Activated naive CD4-positive, alpha-beta T cell treated with anti-CD3 and anti-CD28 coated beads, Interleukin-2, amount 10 ng/mL, durations not matched to agents 7 days and 5 days (primary cell): ENCODE data around the gene C15orf61.

Experiments
- CTCF ChIA-PET: fragments of 350-600 bp; sonication (Branson Sonifier 250); formaldehyde crosslinking; loops from one replicate; lab custom pipeline; 2021; ENCODE audit warnings: antibody characterized with exemption; lab: Charles Lee
- DNase-seq: peaks from one replicate; pipeline ENCODE4 v3.0.0-alpha.2; 2020
- H3K27ac Mint-ChIP-seq: one replicate; pipeline ENCODE4 v1.8.0; 2021; ENCODE audit warnings: mild to moderate bottlenecking, moderate library complexity, mixed read lengths
- H3K27me3 Mint-ChIP-seq: one replicate; pipeline ENCODE4 v1.8.0; 2021; ENCODE audit warnings: mild to moderate bottlenecking, mixed read lengths
- H3K36me3 Mint-ChIP-seq: one replicate; pipeline ENCODE4 v1.8.0; 2021; ENCODE audit warnings: mixed read lengths
- H3K4me1 Mint-ChIP-seq: one replicate; pipeline ENCODE4 v1.8.0; 2021; ENCODE audit warnings: mixed read lengths
- H3K4me3 Mint-ChIP-seq: one replicate; pipeline ENCODE4 v1.8.0; 2021; ENCODE audit warnings: mild to moderate bottlenecking, moderate library complexity, mixed read lengths
- H3K9me3 Mint-ChIP-seq: one replicate; pipeline ENCODE4 v1.8.0; 2021; ENCODE audit warnings: mixed read lengths

C15orf61 gene

DNA sequence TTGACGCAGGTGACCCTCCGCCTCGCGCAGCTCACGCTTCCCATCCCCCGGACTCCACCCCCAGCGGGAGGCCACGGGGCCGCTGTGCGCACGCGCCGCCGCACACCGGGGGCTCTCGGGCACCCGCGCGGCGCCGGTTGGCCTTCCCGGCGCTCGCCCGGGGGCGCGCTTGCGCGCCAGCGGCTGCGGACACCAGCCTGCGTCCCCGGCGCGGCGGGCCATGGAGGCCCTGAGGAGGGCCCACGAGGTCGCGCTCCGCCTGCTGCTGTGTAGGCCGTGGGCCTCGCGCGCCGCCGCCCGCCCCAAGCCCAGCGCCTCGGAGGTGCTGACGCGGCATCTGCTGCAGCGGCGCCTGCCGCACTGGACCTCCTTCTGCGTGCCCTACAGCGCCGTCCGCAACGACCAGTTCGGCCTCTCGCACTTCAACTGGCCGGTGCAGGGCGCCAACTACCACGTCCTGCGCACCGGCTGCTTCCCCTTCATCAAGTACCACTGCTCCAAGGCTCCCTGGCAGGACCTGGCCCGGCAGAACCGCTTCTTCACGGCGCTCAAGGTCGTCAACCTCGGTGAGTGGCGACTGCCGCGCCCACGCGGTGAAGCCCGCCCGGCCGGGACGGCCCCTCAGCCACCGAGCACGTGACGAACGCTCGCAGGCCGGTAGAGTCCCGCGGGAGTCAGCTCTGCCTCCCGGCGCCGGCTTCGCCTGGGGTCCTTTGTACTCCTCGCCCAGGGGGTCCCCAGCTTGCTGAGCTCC lies at the start of gene C15orf61:
Gene C15orf61 (plus strand): TSS at position 103 of the 754 bp plus-strand sequence. CDS start 118 bp downstream, at position 221.
- Mint-ChIP-seq H3K4me3 (peak within 1 kb of the TSS; percentile 86), H3K36me3 (no peaks in the 10 kb centered on the region), H3K4me1 (peaks cover 33% of the 10 kb centered on the region), H3K27me3 (no peaks in the 10 kb centered on the region), H3K27ac (peak within 1 kb of the TSS; percentile 96), H3K9me3 (no peaks in the 10 kb centered on the region)
- CTCF ChIA-PET, result interaction anchor here (1.0 kb wide), 1 partner anchor 11 kb away, joined by 5 read pairs; no protein-coding TSS in a partner anchor
- DNase-seq, result peak; percentile 89

DNA sequence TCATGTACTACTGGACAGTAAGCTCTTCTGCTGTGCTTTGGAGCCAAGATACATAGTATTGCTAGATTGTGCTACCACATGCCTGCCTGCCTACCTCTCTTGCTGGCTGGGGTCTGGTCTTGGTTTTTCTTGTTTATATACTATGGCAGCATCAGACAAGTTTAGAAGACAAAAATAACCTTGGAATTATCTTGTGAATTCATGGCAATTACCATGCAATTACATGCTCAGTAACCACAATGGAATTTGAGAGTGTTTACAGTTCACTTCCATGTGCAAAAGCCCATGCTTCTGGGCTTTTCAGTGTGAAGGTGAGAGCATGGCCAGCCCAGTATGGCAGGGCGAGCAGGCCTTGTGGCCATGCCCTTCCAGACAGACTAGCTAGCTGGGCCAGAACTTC lies 48.0 kb upstream of the C15orf61 start:
- DNase-seq, result no peak
- no peak overlapping the region for H3K4me3 Mint-ChIP-seq
- H3K27me3 Mint-ChIP-seq, result no peaks in the 10 kb centered on the region
- CTCF ChIA-PET, result no interaction called here
- no peak overlapping the region for H3K27ac Mint-ChIP-seq
- H3K9me3 Mint-ChIP-seq, result no peaks in the 10 kb centered on the region
- no peaks in the 10 kb centered on the region for H3K36me3 Mint-ChIP-seq
- no peaks in the 10 kb centered on the region for H3K4me1 Mint-ChIP-seq

DNA sequence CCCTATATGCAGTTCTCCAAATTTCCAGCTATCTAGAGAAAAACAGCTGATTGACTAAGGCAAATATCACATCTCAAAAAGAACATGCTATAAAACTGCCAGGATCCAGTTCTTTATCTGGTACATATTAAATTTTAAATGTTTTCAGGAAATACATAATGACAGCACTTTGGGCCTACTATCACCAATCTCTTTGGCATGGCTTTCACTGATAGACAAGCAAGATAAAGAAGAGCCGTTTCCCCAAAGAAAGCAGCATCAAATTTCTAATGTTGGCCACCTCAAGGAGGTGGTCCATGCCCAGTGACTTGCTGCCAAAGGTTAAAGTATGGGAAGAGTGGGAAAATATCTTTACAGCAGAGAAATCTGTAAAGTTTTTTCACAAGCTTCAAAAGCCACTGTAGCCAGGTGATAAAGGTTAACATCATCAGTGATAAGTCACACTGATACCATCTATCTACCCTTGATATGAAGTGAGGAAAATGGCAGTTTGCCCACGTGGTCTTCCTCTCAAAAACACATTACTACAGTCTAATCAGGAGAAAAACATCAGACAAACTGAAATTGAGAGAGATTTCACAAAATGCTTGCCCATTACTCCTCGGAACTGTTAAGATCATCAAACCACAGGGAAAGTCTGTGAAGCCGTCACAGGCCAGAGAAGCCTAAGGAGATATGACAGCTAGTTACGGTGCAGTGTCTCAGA lies 46.4 kb upstream of the C15orf61 start:
- no peak overlapping the region for H3K4me3 Mint-ChIP-seq
- CTCF ChIA-PET, result no interaction called here
- no peak overlapping the region for H3K27ac Mint-ChIP-seq
- no peaks in the 10 kb centered on the region for H3K4me1 Mint-ChIP-seq
- no peaks in the 10 kb centered on the region for H3K9me3 Mint-ChIP-seq
- H3K36me3 Mint-ChIP-seq, result no peaks in the 10 kb centered on the region
- H3K27me3 Mint-ChIP-seq, result peaks cover 6% of the 10 kb centered on the region
- DNase-seq, result no peak

DNA sequence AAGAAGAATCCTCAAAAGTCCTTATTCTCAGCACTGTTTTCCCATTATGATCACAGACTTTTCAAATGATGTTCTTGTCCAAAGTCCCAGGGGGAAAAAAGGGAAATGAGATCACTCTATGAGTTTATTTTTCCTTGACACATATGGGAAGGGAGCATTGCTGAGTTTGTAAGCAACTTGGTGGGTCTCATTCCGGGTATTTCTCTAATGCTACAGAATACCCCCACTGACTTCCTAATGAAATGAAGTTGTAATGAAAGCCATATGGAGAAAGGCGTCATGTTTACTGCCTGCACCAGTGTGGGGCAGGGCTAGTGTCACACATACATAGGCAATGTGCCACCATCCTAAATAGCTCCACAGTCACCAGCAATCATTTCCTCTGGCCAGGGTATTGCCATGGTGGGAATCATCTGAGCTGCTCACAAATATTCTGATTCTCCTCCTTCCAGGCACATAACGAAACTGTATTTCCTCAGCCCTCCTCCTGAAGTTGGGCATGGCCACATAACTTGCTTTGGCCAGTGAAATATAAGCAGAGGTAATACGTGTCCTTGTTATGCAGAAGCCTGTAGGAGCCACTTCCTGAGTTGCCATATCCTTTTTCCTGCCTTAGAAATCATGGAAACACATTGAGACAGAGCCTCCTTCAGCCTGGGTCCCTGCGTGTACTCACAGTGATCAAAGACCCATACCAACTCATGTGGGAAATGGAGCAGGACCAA lies 41.0 kb upstream of the C15orf61 start:
- Mint-ChIP-seq H3K4me1 (peaks cover 3% of the 10 kb centered on the region), H3K9me3 (no peaks in the 10 kb centered on the region), H3K27me3 (peaks cover 6% of the 10 kb centered on the region), H3K27ac (no peak overlapping the region), H3K36me3 (no peaks in the 10 kb centered on the region), H3K4me3 (no peak overlapping the region)
- CTCF ChIA-PET, result no interaction called here
- DNase-seq, result no peak

DNA sequence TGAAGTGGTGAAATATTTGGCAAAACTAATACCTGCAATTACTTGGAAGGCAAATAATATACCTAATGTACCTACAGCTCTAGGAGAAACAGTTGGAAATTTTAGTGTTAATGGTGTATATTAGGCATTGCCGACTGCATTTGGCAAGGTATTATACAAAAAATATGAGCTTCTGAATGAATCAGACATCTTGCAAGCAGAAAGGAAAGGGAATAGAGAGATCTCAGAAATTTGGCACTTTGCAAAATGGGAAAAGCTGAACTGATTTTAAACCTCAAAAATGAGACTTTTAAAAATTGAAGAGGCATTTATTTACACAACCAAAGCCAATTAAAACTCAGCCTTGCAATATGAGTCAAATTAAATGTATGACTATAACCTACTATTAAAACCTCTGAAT lies 40.2 kb upstream of the C15orf61 start:
- H3K9me3 Mint-ChIP-seq, result no peaks in the 10 kb centered on the region
- CTCF ChIA-PET, result no interaction called here
- peaks cover 6% of the 10 kb centered on the region for H3K27me3 Mint-ChIP-seq
- H3K4me1 Mint-ChIP-seq, result peaks cover 3% of the 10 kb centered on the region
- H3K27ac Mint-ChIP-seq, result no peak overlapping the region
- no peak for DNase-seq
- H3K4me3 Mint-ChIP-seq, result no peak overlapping the region
- no peaks in the 10 kb centered on the region for H3K36me3 Mint-ChIP-seq

DNA sequence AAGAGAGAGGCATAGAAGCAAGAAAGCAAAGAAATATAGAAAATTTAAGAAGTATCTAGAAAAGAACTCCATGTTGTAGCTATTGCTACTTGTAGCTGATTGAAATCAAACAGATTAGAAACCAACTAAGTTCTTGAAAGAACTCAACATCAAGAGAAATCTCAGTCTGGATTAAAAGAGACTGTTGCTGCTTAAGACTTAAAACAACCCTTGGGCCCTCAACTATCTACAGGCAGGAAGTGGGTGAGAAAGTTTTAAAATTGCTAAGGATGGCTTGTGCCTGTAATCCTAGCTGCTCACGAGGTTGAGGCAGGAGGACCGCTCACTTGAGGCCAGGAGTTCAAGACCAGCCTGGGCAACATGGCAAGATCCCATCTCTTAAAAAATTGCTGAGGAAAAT lies 39.3 kb upstream of the C15orf61 start:
- Mint-ChIP-seq H3K36me3 (no peaks in the 10 kb centered on the region), H3K9me3 (no peaks in the 10 kb centered on the region), H3K27me3 (peaks cover 6% of the 10 kb centered on the region), H3K4me3 (no peak overlapping the region), H3K27ac (no peak overlapping the region), H3K4me1 (peaks cover 3% of the 10 kb centered on the region)
- DNase-seq, result no peak
- CTCF ChIA-PET, result interaction anchor here (1.3 kb wide), 1 partner anchor 15 kb away, joined by 3 read pairs; no protein-coding TSS in a partner anchor

DNA sequence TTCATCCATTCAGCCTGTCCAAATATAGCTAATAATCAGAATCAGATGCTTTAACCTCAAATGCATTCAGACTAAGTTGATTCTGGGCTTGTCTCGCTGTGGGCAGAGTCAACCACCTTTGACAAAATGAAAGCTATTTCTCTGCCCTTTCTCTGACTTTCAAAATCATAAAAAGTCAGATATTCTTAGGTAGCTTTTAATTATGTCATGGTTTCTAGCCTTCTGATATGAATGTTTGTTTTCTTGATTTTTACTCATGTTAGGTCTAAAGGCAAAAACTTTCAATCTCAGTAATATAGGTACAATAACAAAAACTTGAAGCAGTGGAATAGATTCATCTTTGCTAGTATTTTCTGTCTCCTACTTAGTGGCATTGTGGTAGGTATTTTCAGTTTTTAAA lies 25.3 kb upstream of the C15orf61 start:
- Mint-ChIP-seq H3K9me3 (no peaks in the 10 kb centered on the region), H3K36me3 (no peaks in the 10 kb centered on the region), H3K4me1 (no peaks in the 10 kb centered on the region), H3K4me3 (no peak overlapping the region), H3K27me3 (no peaks in the 10 kb centered on the region), H3K27ac (no peak overlapping the region)
- CTCF ChIA-PET, result interaction anchor here (1.3 kb wide), 1 partner anchor 39 kb away, joined by 5 read pairs; no protein-coding TSS in a partner anchor
- DNase-seq, result no peak

DNA sequence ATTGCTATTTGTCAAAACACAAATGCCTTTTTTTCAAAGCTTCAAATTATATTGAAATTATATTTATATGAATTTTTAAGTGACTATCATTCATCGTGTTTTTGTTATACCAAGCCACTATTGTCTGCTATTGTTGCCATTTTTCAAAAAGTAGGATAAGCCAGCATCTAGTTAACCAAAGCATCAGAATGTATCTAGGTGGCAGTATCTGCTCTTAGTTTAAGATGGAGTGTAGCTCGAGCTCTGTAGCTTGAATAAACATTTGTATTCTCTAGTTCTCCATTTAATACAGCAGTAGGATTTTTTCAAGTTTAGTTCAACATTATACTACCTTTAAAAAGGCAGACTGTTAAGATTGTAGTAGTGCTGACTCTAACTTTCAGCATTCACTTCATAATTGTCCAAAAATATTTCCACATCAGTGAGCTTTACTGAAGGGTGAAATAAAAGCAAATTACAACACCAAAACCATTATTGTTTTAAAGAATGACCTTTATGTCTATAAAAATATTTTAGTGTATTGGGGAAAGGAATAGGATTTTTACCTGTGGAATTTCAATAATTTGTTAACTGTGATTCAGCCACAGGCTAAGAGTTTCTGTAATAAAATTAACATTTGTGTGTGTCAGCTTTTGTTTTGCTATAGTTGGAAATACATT lies 19.6 kb upstream of the C15orf61 start:
- Mint-ChIP-seq H3K36me3 (no peaks in the 10 kb centered on the region), H3K9me3 (no peaks in the 10 kb centered on the region), H3K27ac (no peak overlapping the region), H3K27me3 (no peaks in the 10 kb centered on the region), H3K4me3 (no peak overlapping the region), H3K4me1 (no peaks in the 10 kb centered on the region)
- DNase-seq, result no peak
- CTCF ChIA-PET, result interaction anchor here (0.6 to 2.3 kb wide), 8 partner anchors 42 to 554 kb away, joined by 3 to 8 read pairs (median 4); no protein-coding TSS in a partner anchor

DNA sequence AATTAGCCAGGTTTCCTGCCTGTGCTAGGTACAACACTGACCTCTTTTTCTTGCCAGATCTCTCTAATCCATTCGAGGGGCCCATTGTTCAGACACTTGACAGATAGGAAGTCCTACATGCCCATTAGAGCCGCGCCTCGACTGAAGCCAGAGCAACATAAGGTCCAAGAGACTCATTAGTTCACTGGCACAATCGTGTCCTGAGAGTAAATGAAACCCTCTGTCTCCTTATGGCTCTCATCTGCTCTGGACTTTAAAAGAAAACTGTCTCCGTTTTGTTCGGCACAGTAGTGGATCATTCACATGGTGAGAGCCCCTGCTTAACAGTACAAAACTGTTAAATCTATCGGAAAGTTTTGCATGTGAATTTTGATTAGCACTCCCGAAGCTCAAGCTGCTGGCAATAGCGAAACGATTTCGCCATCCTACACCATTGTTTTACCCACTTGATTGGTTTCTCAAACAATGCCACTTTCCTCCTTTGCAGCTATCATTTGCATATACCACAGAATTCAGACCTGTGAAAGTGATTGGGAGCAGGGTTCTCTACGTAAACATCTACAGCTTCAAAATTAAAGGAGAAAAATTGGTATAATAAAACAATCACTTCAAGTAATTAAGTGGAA lies 19.0 kb upstream of the C15orf61 start:
- Mint-ChIP-seq H3K9me3 (no peaks in the 10 kb centered on the region), H3K27ac (no peak overlapping the region), H3K4me3 (no peak overlapping the region), H3K36me3 (no peaks in the 10 kb centered on the region), H3K27me3 (no peaks in the 10 kb centered on the region), H3K4me1 (no peaks in the 10 kb centered on the region)
- no peak for DNase-seq
- CTCF ChIA-PET, result interaction anchor here (0.8 to 2.3 kb wide), 6 partner anchors 42 to 336 kb away, joined by 3 to 8 read pairs (median 4); no protein-coding TSS in a partner anchor

DNA sequence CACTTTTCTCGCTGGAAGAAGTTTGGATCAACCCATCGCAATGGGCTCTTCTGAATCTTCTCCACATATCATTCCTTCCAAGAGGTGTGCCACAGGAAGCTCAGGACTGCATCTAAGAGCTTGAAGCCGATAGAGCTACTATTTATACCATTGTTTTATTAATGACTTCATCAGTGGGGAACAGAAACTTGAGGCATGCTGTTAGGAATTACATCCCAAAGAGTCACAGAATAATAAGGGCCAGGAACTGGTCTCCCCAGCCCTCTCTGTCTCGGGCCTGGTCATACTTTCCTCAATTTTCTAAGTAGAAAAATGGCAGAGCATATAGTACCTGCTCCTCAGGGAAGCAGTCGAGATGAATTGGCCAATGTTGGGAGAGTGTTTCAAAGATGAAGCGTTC lies 16.9 kb upstream of the C15orf61 start:
- Mint-ChIP-seq H3K27me3 (no peaks in the 10 kb centered on the region), H3K4me1 (no peaks in the 10 kb centered on the region), H3K36me3 (no peaks in the 10 kb centered on the region), H3K9me3 (no peaks in the 10 kb centered on the region), H3K27ac (no peak overlapping the region), H3K4me3 (no peak overlapping the region)
- CTCF ChIA-PET, result interaction anchor here (1.0 kb wide), 1 partner anchor 333 kb away, joined by 4 read pairs; no protein-coding TSS in a partner anchor
- no peak for DNase-seq

DNA sequence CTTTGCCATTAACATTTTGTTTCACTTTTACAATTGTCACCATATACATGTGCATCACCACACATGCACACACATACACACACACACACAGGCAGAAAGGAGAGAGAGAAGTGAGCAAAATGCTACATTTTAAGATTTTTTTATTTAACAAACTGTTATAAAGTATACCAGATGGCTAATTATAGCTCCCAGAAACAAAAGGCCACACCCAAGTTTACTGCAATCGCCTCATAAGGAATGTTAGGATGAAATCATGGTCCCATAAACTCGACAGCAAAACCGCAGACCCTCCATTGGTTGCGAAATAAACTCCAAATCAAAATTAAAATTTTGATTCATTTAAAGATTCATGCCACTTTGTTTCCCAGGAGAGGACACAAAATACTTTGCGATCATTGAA lies 16.1 kb upstream of the C15orf61 start:
- Mint-ChIP-seq H3K36me3 (no peaks in the 10 kb centered on the region), H3K4me3 (no peak overlapping the region), H3K27ac (no peak overlapping the region), H3K27me3 (no peaks in the 10 kb centered on the region), H3K9me3 (no peaks in the 10 kb centered on the region), H3K4me1 (no peaks in the 10 kb centered on the region)
- no peak for DNase-seq
- CTCF ChIA-PET, result no interaction called here

DNA sequence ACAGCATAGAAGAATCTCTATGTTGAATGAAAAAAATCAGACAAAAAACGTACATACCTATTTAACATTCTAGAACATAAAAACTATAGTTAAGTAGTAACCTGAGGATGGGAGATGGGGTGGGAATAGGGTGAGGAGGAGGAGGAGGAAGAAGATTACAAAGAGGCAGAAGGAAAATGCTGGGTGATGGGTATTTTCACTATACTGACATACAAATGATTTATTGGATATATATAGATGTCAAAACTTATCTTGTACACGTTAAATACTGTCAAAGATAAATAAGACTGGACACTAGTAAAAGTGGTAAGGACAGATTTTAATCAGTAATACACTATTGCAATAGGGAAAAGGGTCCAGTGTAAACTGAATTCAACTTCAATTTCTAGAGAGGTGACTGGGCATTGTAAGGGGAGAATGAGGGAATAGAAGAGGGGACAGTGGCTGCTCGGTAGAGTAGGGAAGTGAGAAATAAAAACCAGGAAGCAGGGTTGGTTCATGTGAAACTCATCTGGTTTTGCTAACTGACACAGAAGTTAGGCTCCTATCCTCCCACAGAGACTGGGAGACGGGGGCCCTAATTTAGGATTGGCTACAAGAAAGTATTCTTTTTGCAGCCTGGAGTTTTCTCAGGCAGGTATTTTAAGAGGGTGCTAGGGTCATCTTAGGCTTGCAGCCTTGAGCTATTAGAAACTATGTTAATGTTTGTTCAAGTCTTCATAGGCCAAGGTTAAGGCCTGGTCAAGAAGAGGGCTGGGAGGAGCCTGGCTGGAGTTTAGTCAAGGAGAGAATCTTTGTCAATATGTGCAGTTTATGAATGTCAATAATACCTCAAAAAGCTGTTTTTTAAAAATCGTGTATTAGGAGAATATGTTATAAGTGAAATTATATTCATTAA lies 15.0 kb upstream of the C15orf61 start:
- no peaks in the 10 kb centered on the region for H3K36me3 Mint-ChIP-seq
- no peaks in the 10 kb centered on the region for H3K9me3 Mint-ChIP-seq
- no peaks in the 10 kb centered on the region for H3K27me3 Mint-ChIP-seq
- CTCF ChIA-PET, result no interaction called here
- DNase-seq, result no peak
- no peak overlapping the region for H3K27ac Mint-ChIP-seq
- no peak overlapping the region for H3K4me3 Mint-ChIP-seq
- H3K4me1 Mint-ChIP-seq, result no peaks in the 10 kb centered on the region
